Stimulated activated naive B cell treated with anti-CD40 and anti-IgM and Interleukin-4, amounts not matched to agents 10 μg/mL and 1 μg/mL and 100 μg/mL, for 72 hours (primary cell): ENCODE data around the gene PRAMEF20.
A peak's percentile ranks its signal among the peaks of the same experiment; 100 is the strongest.
"Not testable (repeated sequence)": the region's sequence is repeated elsewhere in the genome, so short reads cannot be mapped to it uniquely, and the experiment has no call there.

Experiments used
- ATAC-seq, 2 donors: fragments of 150-1000 bp; cut with Tn5 transposase; replicated peaks; 2 replicates each; pipeline ENCODE4 v1.10.0; 2021; ENCODE audit warnings: moderate library complexity in 1 of 2
- DNase-seq: peaks from one replicate; pipeline ENCODE4 v3.0.0; 2021
- H3K27ac Mint-ChIP-seq: one replicate; pipeline ENCODE4 v1.8.0; 2022; ENCODE audit warnings: mild to moderate bottlenecking, mixed read lengths
- H3K27me3 Mint-ChIP-seq, 2 donors: one replicate each; pipeline ENCODE4 v1.8.0; 2022; ENCODE audit warnings: mixed read lengths in 2 of 2
- H3K36me3 Mint-ChIP-seq, 2 donors: one replicate each; pipeline ENCODE4 v1.8.0; 2022; ENCODE audit warnings: mixed read lengths in 2 of 2, mild to moderate bottlenecking in 1 of 2
- H3K4me1 Mint-ChIP-seq, 2 donors: one replicate each; pipeline ENCODE4 v1.8.0; 2022; ENCODE audit warnings: mixed read lengths in 2 of 2, mild to moderate bottlenecking in 1 of 2
- H3K4me3 Mint-ChIP-seq, 2 donors: one replicate each; pipeline ENCODE4 v1.8.0; 2022; ENCODE audit warnings: mild to moderate bottlenecking in 2 of 2, mixed read lengths in 2 of 2, moderate library complexity in 1 of 2
- H3K9me3 Mint-ChIP-seq, 2 donors: one replicate each; pipeline ENCODE4 v1.8.0; 2022; ENCODE audit warnings: mixed read lengths in 2 of 2, mild to moderate bottlenecking in 1 of 2

The PRAMEF20 gene

GRCh38 chr1:13410150-13410549, at the start of gene PRAMEF20:
Gene PRAMEF20, plus strand, starts transcription at chr1:13410450. Its CDS starts 5,905 bp downstream, at chr1:13416355.
- not testable (repeated sequence) for DNase-seq, H3K4me3 Mint-ChIP-seq, ATAC-seq, H3K9me3 Mint-ChIP-seq, H3K27ac Mint-ChIP-seq, H3K36me3 Mint-ChIP-seq, H3K4me1 Mint-ChIP-seq
- H3K27me3 Mint-ChIP-seq = peaks cover 0 to 15% of the 10 kb centered on the region in 2 donors

GRCh38 chr1:13362364-13362763, 47.9 kb upstream of the PRAMEF20 start:
- ATAC-seq, H3K36me3 Mint-ChIP-seq, H3K4me3 Mint-ChIP-seq, DNase-seq, H3K27me3 Mint-ChIP-seq, H3K9me3 Mint-ChIP-seq, H3K27ac Mint-ChIP-seq, H3K4me1 Mint-ChIP-seq: not testable (repeated sequence)

- H3K4me1 Mint-ChIP-seq, H3K4me3 Mint-ChIP-seq, DNase-seq, H3K36me3 Mint-ChIP-seq, ATAC-seq, H3K27ac Mint-ChIP-seq, H3K9me3 Mint-ChIP-seq: not testable (repeated sequence)
- H3K27me3 Mint-ChIP-seq = peaks cover 0 to 10% of the 10 kb centered on the region in 2 donors
These were observed 45.3 kb upstream of the PRAMEF20 start for GRCh38 chr1:13364928-13365327.

- H3K27me3 Mint-ChIP-seq = peaks cover 5 to 10% of the 10 kb centered on the region in 2 donors
- H3K4me3 Mint-ChIP-seq, DNase-seq, H3K36me3 Mint-ChIP-seq, H3K4me1 Mint-ChIP-seq, H3K27ac Mint-ChIP-seq, H3K9me3 Mint-ChIP-seq, ATAC-seq: not testable (repeated sequence)
These were observed 43.7 kb upstream of the PRAMEF20 start for GRCh38 chr1:13366536-13366935.

GRCh38 chr1:13368544-13368943, 41.7 kb upstream of the PRAMEF20 start:
- DNase-seq, H3K9me3 Mint-ChIP-seq, H3K36me3 Mint-ChIP-seq, H3K27ac Mint-ChIP-seq, H3K4me1 Mint-ChIP-seq, H3K4me3 Mint-ChIP-seq: not testable (repeated sequence)
- peaks cover 5 to 10% of the 10 kb centered on the region in 2 donors for H3K27me3 Mint-ChIP-seq
- ATAC-seq = peak in 1 of 2 donors; percentile 44

GRCh38 chr1:13378983-13379382, 31.3 kb upstream of the PRAMEF20 start:
- H3K4me1 Mint-ChIP-seq, H3K27me3 Mint-ChIP-seq, H3K36me3 Mint-ChIP-seq, DNase-seq, ATAC-seq, H3K9me3 Mint-ChIP-seq, H3K4me3 Mint-ChIP-seq, H3K27ac Mint-ChIP-seq: not testable (repeated sequence)

- DNase-seq, H3K36me3 Mint-ChIP-seq, ATAC-seq, H3K27ac Mint-ChIP-seq, H3K4me1 Mint-ChIP-seq, H3K27me3 Mint-ChIP-seq, H3K4me3 Mint-ChIP-seq, H3K9me3 Mint-ChIP-seq: not testable (repeated sequence)
These were observed 29.9 kb upstream of the PRAMEF20 start for GRCh38 chr1:13380380-13380779.

GRCh38 chr1:13389332-13389731, 20.9 kb upstream of the PRAMEF20 start, which contains the start of gene PRAMEF17:
Gene PRAMEF17, plus strand, starts transcription at chr1:13389632. Its CDS starts 26 bp downstream, at chr1:13389658.
- H3K4me1 Mint-ChIP-seq, H3K4me3 Mint-ChIP-seq, H3K27ac Mint-ChIP-seq, H3K36me3 Mint-ChIP-seq, DNase-seq, H3K9me3 Mint-ChIP-seq, ATAC-seq: not testable (repeated sequence)
- H3K27me3 Mint-ChIP-seq = peaks cover 3 to 24% of the 10 kb centered on the region in 2 donors

- H3K36me3 Mint-ChIP-seq, DNase-seq, ATAC-seq, H3K4me1 Mint-ChIP-seq, H3K9me3 Mint-ChIP-seq, H3K4me3 Mint-ChIP-seq, H3K27ac Mint-ChIP-seq: not testable (repeated sequence)
- H3K27me3 Mint-ChIP-seq = peaks cover 3 to 19% of the 10 kb centered on the region in 2 donors
These were observed 17.2 kb upstream of the PRAMEF20 start for GRCh38 chr1:13393004-13393403.

GRCh38 chr1:13394761-13395160, 15.5 kb upstream of the PRAMEF20 start:
- not testable (repeated sequence) for ATAC-seq, H3K36me3 Mint-ChIP-seq, H3K4me3 Mint-ChIP-seq, DNase-seq, H3K9me3 Mint-ChIP-seq, H3K27ac Mint-ChIP-seq, H3K4me1 Mint-ChIP-seq
- peaks cover 3 to 19% of the 10 kb centered on the region in 2 donors for H3K27me3 Mint-ChIP-seq

GRCh38 chr1:13395311-13395710, 14.9 kb upstream of the PRAMEF20 start:
- H3K9me3 Mint-ChIP-seq = not testable (repeated sequence)

GRCh38 chr1:13407811-13408210, 2.4 kb upstream of the PRAMEF20 start:
- DNase-seq (no peak), ATAC-seq (no peak)
- no peak overlapping the region for H3K27ac Mint-ChIP-seq
- no peaks in the 10 kb centered on the region for H3K36me3 Mint-ChIP-seq
- peaks cover 4 to 24% of the 10 kb centered on the region in 2 donors for H3K27me3 Mint-ChIP-seq
- no peak overlapping the region for H3K4me3 Mint-ChIP-seq
- no peaks in the 10 kb centered on the region for H3K4me1 Mint-ChIP-seq
- H3K9me3 Mint-ChIP-seq = peaks cover 0 to 2% of the 10 kb centered on the region in 2 donors

More at GRCh38 chr1:13395311-13395710, 14.9 kb upstream of the PRAMEF20 start:
- not testable (repeated sequence) for DNase-seq, H3K36me3 Mint-ChIP-seq, H3K4me3 Mint-ChIP-seq, H3K4me1 Mint-ChIP-seq, H3K27ac Mint-ChIP-seq, ATAC-seq
- H3K27me3 Mint-ChIP-seq = peaks cover 3 to 13% of the 10 kb centered on the region in 2 donors

- Mint-ChIP-seq H3K27me3 (peaks cover 0 to 15% of the 10 kb centered on the region in 2 donors), H3K27ac (no peak overlapping the region), H3K4me1 (no peaks in the 10 kb centered on the region), H3K4me3 (no peak overlapping the region), H3K36me3 (no peaks in the 10 kb centered on the region), H3K9me3 (peaks cover 0 to 4% of the 10 kb centered on the region in 2 donors)
- no peak for ATAC-seq
- DNase-seq = no peak
These were observed 20.2 kb downstream of the PRAMEF20 start for GRCh38 chr1:13430495-13430894.

- Mint-ChIP-seq H3K4me3 (no peak overlapping the region), H3K9me3 (peaks cover 0 to 4% of the 10 kb centered on the region in 2 donors), H3K27ac (no peak overlapping the region), H3K4me1 (no peaks in the 10 kb centered on the region), H3K27me3 (peaks cover 8 to 13% of the 10 kb centered on the region in 2 donors), H3K36me3 (no peaks in the 10 kb centered on the region)
- DNase-seq = no peak
- no peak for ATAC-seq
These were observed 22.0 kb downstream of the PRAMEF20 start for GRCh38 chr1:13432251-13432650.

- H3K4me1 Mint-ChIP-seq, H3K4me3 Mint-ChIP-seq, H3K36me3 Mint-ChIP-seq, DNase-seq, ATAC-seq, H3K9me3 Mint-ChIP-seq, H3K27ac Mint-ChIP-seq: not testable (repeated sequence)
- peaks cover 8 to 17% of the 10 kb centered on the region in 2 donors for H3K27me3 Mint-ChIP-seq
These were observed 23.6 kb downstream of the PRAMEF20 start for GRCh38 chr1:13433694-13434358.
